Right lobe of liver (tissue), 4 donors: ENCODE measurements around the gene PVALEF.

ENCODE experiments used
- CTCF ChIP-seq, 4 donors: fragments of 200-600 bp in 3 of 4; fragments of 450-650 bp in 1 of 4; IDR thresholded peaks; one replicate each; pipeline versions ENCODE4 v1.5.1 to v1.8.0; 2016 to 2022; ENCODE audit warnings: antibody characterized with exemption in 4 of 4, mild to moderate bottlenecking in 2 of 4
- POLR2A ChIP-seq: fragments of 450-650 bp; IDR thresholded peaks from one replicate; pipeline ENCODE4 v1.6.1; 2017; ENCODE audit warnings: antibody characterized with exemption, mild to moderate bottlenecking
- donor health status: DM: no; HTN: no; CAD: no.
- donor health status: DM: no; HTN: no; CAD: no.
- donor health status: DM: no; HTN: yes; CAD: no.

- TF ChIP-seq CTCF (IDR thresholded peaks at IDR 0.05) (no peak), POLR2A (no peak)
Measured at GRCh38 chr17:81157848-81158687, 7.2 kb upstream of the PVALEF start.
